CD4-positive, CD25-positive, alpha-beta regulatory T cell (primary cell): ENCODE results near the gene RNF144A. TPM values are rescaled to one million over a fixed set of nuclear protein-coding genes. Genes with fewer than 3 reads are reported as not detected.

Experiments
- ATAC-seq, 2 donors: fragments of 150-1000 bp; cut with Tn5 transposase; one replicate each; pipeline ENCODE4 v1.10.0; 2021; ENCODE audit warnings: low read depth in 2 of 2, moderate number of reproducible peaks in 2 of 2, moderate library complexity in 1 of 2
- DNase-seq, 3 donors: peaks; one replicate each; pipeline versions ENCODE4 v3.0.0 to v3.0.0-alpha.2; 2012 to 2022; ENCODE audit warnings: mixed read lengths in 1 of 3
- H3K27ac ChIP-seq: one replicate; pipeline ENCODE4 v1.7.0; 2013; ENCODE audit warnings: mild to moderate bottlenecking, low read length; ENCODE audit not compliant: insufficient read depth, poor library complexity, severe bottlenecking
- H3K27me3 ChIP-seq: one replicate; pipeline ENCODE4 v1.7.0; 2013; ENCODE audit warnings: low read length; ENCODE audit not compliant: control insufficient read depth, insufficient read depth
- H3K36me3 ChIP-seq: one replicate; pipeline ENCODE4 v1.7.0; 2013; ENCODE audit warnings: mild to moderate bottlenecking, low read length, moderate library complexity; ENCODE audit not compliant: control insufficient read depth, insufficient read depth
- H3K4me1 ChIP-seq: 2 replicates; pipeline ENCODE4 v1.7.0; 2013; ENCODE audit warnings: mild to moderate bottlenecking, low read length; ENCODE audit not compliant: insufficient read depth, control insufficient read depth, poor library complexity, severe bottlenecking
- H3K4me3 ChIP-seq: one replicate; pipeline ENCODE4 v1.7.0; 2013; ENCODE audit warnings: low read depth, mild to moderate bottlenecking, low read length, moderate library complexity
- H3K9me3 ChIP-seq, 2 experiments: 1 replicate in 1 of 2; 2 replicates in 1 of 2; pipeline ENCODE4 v1.7.0; 2013; ENCODE audit warnings: low read length in 2 of 2, mild to moderate bottlenecking in 1 of 2, moderate library complexity in 1 of 2; ENCODE audit not compliant: control insufficient read depth in 2 of 2
- H3K27ac Mint-ChIP-seq, 3 donors: one replicate each; pipeline ENCODE4 v1.8.0; 2020 to 2022; ENCODE audit warnings: mild to moderate bottlenecking in 3 of 3, mixed read lengths in 3 of 3, moderate library complexity in 2 of 3
- H3K27me3 Mint-ChIP-seq: one replicate; pipeline ENCODE4 v1.8.0; 2022; ENCODE audit warnings: mild to moderate bottlenecking, mixed read lengths
- H3K36me3 Mint-ChIP-seq: one replicate; pipeline ENCODE4 v1.8.0; 2020; ENCODE audit warnings: mixed read lengths
- H3K4me1 Mint-ChIP-seq, 4 donors: one replicate each; pipeline ENCODE4 v1.8.0; 2020 to 2022; ENCODE audit warnings: mixed read lengths in 4 of 4, mild to moderate bottlenecking in 1 of 4
- H3K4me3 Mint-ChIP-seq, 4 donors: one replicate each; pipeline ENCODE4 v1.8.0; 2020 to 2022; ENCODE audit warnings: mild to moderate bottlenecking in 4 of 4, mixed read lengths in 4 of 4, moderate library complexity in 3 of 4
- H3K9me3 Mint-ChIP-seq, 7 donors: one replicate each; pipeline ENCODE4 v1.8.0; 2020 to 2022; ENCODE audit warnings: mixed read lengths in 7 of 7, mild to moderate bottlenecking in 3 of 7, moderate library complexity in 2 of 7
- polyA plus RNA-seq, 4 donors: library from polyadenylated mRNA; unstranded; fragments of 300-500 nt; fragmentation: Illumina TruSeq; gene quantifications; one replicate each; pipeline ENCODE4 v1.2.3, GENCODE V29; 2021
- total RNA-seq: library from RNA; stranded (reverse); gene quantifications from one replicate; pipeline ENCODE4 v1.2.3, GENCODE V29; 2022

RNF144A gene
- total and polyA plus RNA-seq, 5 donors from 2014 or later: 4.8 to 11.4 (median 8.3) TPM

GRCh38 chr2:7012141-7012764 lies 95.0 kb downstream of the RNF144A start:
- no peaks in the 10 kb centered on the region for H3K36me3 ChIP-seq
- H3K4me1 ChIP-seq: no peaks in the 10 kb centered on the region
- no peak overlapping the region for H3K27ac ChIP-seq
- H3K9me3 ChIP-seq: no peaks in the 10 kb centered on the region
- peaks cover 0 to 36% (median 22%) of the 10 kb centered on the region in 4 donors for H3K4me1 Mint-ChIP-seq
- H3K4me3 Mint-ChIP-seq: no peak overlapping the region
- peak overlapping the region in 1 of 3 donors; percentile 23 for H3K27ac Mint-ChIP-seq
- no peaks in the 10 kb centered on the region for H3K9me3 Mint-ChIP-seq
- H3K4me3 ChIP-seq: no peak overlapping the region
- ATAC-seq: no peak
- no peaks in the 10 kb centered on the region for H3K27me3 Mint-ChIP-seq
- no peak for DNase-seq
- no peaks in the 10 kb centered on the region for H3K27me3 ChIP-seq
- H3K36me3 Mint-ChIP-seq: peaks cover 4% of the 10 kb centered on the region

- no peak overlapping the region for H3K4me3 Mint-ChIP-seq
- peaks cover 0 to 35% (median 18%) of the 10 kb centered on the region in 4 donors for H3K4me1 Mint-ChIP-seq
- no peak for DNase-seq
- no peaks in the 10 kb centered on the region for H3K27me3 Mint-ChIP-seq
- Histone ChIP-seq H3K9me3 (no peaks in the 10 kb centered on the region), H3K4me1 (no peaks in the 10 kb centered on the region), H3K4me3 (no peak overlapping the region), H3K27ac (no peak overlapping the region), H3K36me3 (no peaks in the 10 kb centered on the region), H3K27me3 (no peaks in the 10 kb centered on the region)
- H3K27ac Mint-ChIP-seq: peak overlapping the region in 1 of 3 donors; percentile 54
- H3K36me3 Mint-ChIP-seq: peaks cover 2% of the 10 kb centered on the region
- ATAC-seq: no peak
- H3K9me3 Mint-ChIP-seq: no peaks in the 10 kb centered on the region
These were observed 96.4 kb downstream of the RNF144A start for GRCh38 chr2:7013471-7014160.

- no peaks in the 10 kb centered on the region for H3K4me1 ChIP-seq
- no peaks in the 10 kb centered on the region for H3K27me3 ChIP-seq
- no peaks in the 10 kb centered on the region for H3K9me3 ChIP-seq
- no peaks in the 10 kb centered on the region for H3K27me3 Mint-ChIP-seq
- no peak overlapping the region for H3K27ac ChIP-seq
- peak in 2 of 3 donors; percentile 38 to 46 for DNase-seq
- no peaks in the 10 kb centered on the region for H3K9me3 Mint-ChIP-seq
- H3K4me3 Mint-ChIP-seq: no peak overlapping the region
- H3K4me1 Mint-ChIP-seq: peaks cover 0 to 35% (median 17%) of the 10 kb centered on the region in 4 donors
- peak overlapping the region in 2 of 3 donors; percentile 2 to 54 for H3K27ac Mint-ChIP-seq
- no peaks in the 10 kb centered on the region for H3K36me3 ChIP-seq
- peak; percentile 66 to 71 for ATAC-seq
- peaks cover 4% of the 10 kb centered on the region for H3K36me3 Mint-ChIP-seq
- H3K4me3 ChIP-seq: no peak overlapping the region
These were observed 97.0 kb downstream of the RNF144A start for GRCh38 chr2:7014174-7014640.

GRCh38 chr2:7015007-7015950 lies 98.1 kb downstream of the RNF144A start:
- DNase-seq: no peak
- peak overlapping the region in 2 of 3 donors; percentile 39 to 54 for H3K27ac Mint-ChIP-seq
- Histone ChIP-seq H3K9me3 (no peaks in the 10 kb centered on the region), H3K4me3 (no peak overlapping the region), H3K4me1 (no peaks in the 10 kb centered on the region), H3K36me3 (no peaks in the 10 kb centered on the region), H3K27ac (no peak overlapping the region), H3K27me3 (no peaks in the 10 kb centered on the region)
- H3K4me1 Mint-ChIP-seq: peaks cover 0 to 35% (median 17%) of the 10 kb centered on the region in 4 donors
- H3K9me3 Mint-ChIP-seq: no peaks in the 10 kb centered on the region
- H3K36me3 Mint-ChIP-seq: peaks cover 12% of the 10 kb centered on the region
- H3K27me3 Mint-ChIP-seq: no peaks in the 10 kb centered on the region
- H3K4me3 Mint-ChIP-seq: no peak overlapping the region
- no peak for ATAC-seq

- H3K9me3 Mint-ChIP-seq: no peaks in the 10 kb centered on the region
- H3K27me3 Mint-ChIP-seq: no peaks in the 10 kb centered on the region
- no peaks in the 10 kb centered on the region for H3K27me3 ChIP-seq
- H3K4me3 Mint-ChIP-seq: no peak overlapping the region
- no peak overlapping the region for H3K4me3 ChIP-seq
- no peaks in the 10 kb centered on the region for H3K4me1 ChIP-seq
- H3K9me3 ChIP-seq: no peaks in the 10 kb centered on the region
- H3K36me3 Mint-ChIP-seq: peaks cover 17% of the 10 kb centered on the region
- H3K4me1 Mint-ChIP-seq: peaks cover 0 to 33% (median 16%) of the 10 kb centered on the region in 4 donors
- ATAC-seq: no peak
- H3K27ac Mint-ChIP-seq: no peak overlapping the region
- H3K27ac ChIP-seq: no peak overlapping the region
- DNase-seq: no peak
- no peaks in the 10 kb centered on the region for H3K36me3 ChIP-seq
These were observed 98.9 kb downstream of the RNF144A start for GRCh38 chr2:7016148-7016547.

GRCh38 chr2:7016601-7017211 lies 99.5 kb downstream of the RNF144A start:
- H3K36me3 Mint-ChIP-seq: peaks cover 21% of the 10 kb centered on the region

GRCh38 chr2:7017671-7018281 lies 100.6 kb downstream of the RNF144A start:
- Mint-ChIP-seq H3K4me1 (peaks cover 0 to 20% (median 12%) of the 10 kb centered on the region in 4 donors), H3K4me3 (no peak overlapping the region), H3K27ac (no peak overlapping the region), H3K9me3 (no peaks in the 10 kb centered on the region), H3K36me3 (peaks cover 24% of the 10 kb centered on the region), H3K27me3 (no peaks in the 10 kb centered on the region)
- no peak for DNase-seq
- no peak overlapping the region for H3K27ac ChIP-seq
- no peaks in the 10 kb centered on the region for H3K9me3 ChIP-seq
- ATAC-seq: no peak
- H3K36me3 ChIP-seq: peaks cover 5% of the 10 kb centered on the region
- no peak overlapping the region for H3K4me3 ChIP-seq
- no peaks in the 10 kb centered on the region for H3K4me1 ChIP-seq
- no peaks in the 10 kb centered on the region for H3K27me3 ChIP-seq

More at GRCh38 chr2:7016601-7017211, 99.5 kb downstream of the RNF144A start:
- no peaks in the 10 kb centered on the region for H3K9me3 ChIP-seq
- no peak overlapping the region for H3K4me3 Mint-ChIP-seq
- no peak overlapping the region for H3K27ac Mint-ChIP-seq
- no peak overlapping the region for H3K27ac ChIP-seq
- H3K9me3 Mint-ChIP-seq: no peaks in the 10 kb centered on the region
- peaks cover 2% of the 10 kb centered on the region for H3K36me3 ChIP-seq
- no peaks in the 10 kb centered on the region for H3K4me1 ChIP-seq
- H3K27me3 Mint-ChIP-seq: no peaks in the 10 kb centered on the region
- H3K4me1 Mint-ChIP-seq: peaks cover 0 to 28% (median 15%) of the 10 kb centered on the region in 4 donors
- ATAC-seq (no peak), DNase-seq (no peak)
- H3K4me3 ChIP-seq: no peak overlapping the region
- H3K27me3 ChIP-seq: no peaks in the 10 kb centered on the region
